HFFc6 (cell line): ENCODE results near the gene TXNRD1. TPM values are rescaled to one million over a fixed set of nuclear protein-coding genes. Genes with fewer than 3 reads are reported as not detected.

Experiments used
- DNase-seq: peaks from one replicate; pipeline ENCODE4 v3.0.0-alpha.2; 2018
- H3K27ac Mint-ChIP-seq: 2 replicates; pipeline ENCODE4 v1.8.0; 2020; ENCODE audit warnings: mild to moderate bottlenecking, mixed read lengths
- H3K27me3 Mint-ChIP-seq: 2 replicates; pipeline ENCODE4 v1.8.0; 2021; ENCODE audit warnings: mild to moderate bottlenecking, moderate library complexity, mixed read lengths; ENCODE audit not compliant: insufficient read depth
- H3K36me3 Mint-ChIP-seq: 2 replicates; pipeline ENCODE4 v1.8.0; 2021; ENCODE audit warnings: low read depth, mixed read lengths
- H3K4me1 Mint-ChIP-seq: 2 replicates; pipeline ENCODE4 v1.8.0; 2020; ENCODE audit warnings: low read depth, mixed read lengths
- H3K4me3 Mint-ChIP-seq: 2 replicates; pipeline ENCODE4 v1.8.0; 2020; ENCODE audit warnings: mild to moderate bottlenecking, moderate library complexity, mixed read lengths
- H3K9me3 Mint-ChIP-seq: 2 replicates; pipeline ENCODE4 v1.8.0; 2020; ENCODE audit warnings: mild to moderate bottlenecking, mixed read lengths
- total RNA-seq, 6 experiments: library from RNA; stranded (reverse); fragmentation: NEBNext Ultra II Directional; extraction: Animal tissue kit (Norgen Biotek cat#: 25700); gene quantifications; 2 replicates in 1 of 6; 3 replicates in 5 of 6; pipeline ENCODE4 v1.2.3, GENCODE V29; 2021
- TF ChIP-seq, protein P1 (sequence below): fragments of 200-600 bp; sonication (generic); IDR thresholded peaks from 2 replicates; pipeline ENCODE4 v1.5.0; 2021; ENCODE audit warnings: antibody characterized with exemption, mild to moderate bottlenecking

TXNRD1 gene
- total RNA-seq, 6 experiments from 2014 or later = 468 to 851 (median 784) TPM

DNA sequence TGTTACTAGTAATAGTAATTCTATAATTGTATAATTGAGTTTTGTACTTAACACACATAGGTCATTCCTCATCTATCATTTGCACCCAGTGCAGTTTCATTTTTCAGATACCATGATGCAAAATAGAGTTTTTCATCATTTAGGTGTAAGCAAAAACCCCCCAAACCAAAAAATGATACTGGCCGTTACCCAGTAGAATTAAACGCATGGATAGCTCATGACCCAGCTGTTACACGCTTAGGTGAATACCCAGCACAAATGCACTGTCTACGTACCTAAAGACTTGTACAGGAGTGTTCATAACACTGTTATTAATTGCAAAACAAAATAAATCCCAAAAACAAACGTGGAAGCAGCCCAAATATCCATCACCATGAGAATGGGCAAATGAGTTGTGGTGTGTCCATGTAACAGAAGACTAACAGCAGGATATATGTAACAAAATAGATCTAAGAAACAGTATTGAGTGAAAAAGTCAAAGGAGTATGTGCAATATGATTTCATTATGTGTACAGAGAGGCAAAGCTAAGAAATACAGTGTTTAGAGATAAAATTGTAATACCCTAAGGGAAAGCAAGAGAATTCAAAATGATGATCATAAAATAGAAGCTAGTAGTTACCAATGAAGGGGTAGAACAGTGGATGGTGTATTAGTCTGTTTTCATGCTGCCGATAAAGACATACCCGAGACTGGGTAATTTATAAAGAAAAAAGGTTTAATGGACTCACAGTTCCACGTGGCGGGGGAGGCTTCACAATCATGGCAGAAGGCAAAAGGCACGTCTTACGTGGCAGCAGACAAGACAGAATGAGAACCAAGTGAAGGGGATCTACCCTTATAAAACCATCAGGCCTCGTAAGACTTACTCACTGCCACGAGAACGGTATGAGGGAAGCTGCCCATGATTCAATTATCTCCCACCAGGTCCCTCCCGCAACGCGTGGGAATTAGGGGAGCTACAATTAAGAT is 137.7 kb downstream of the TXNRD1 start:
- H3K4me3 Mint-ChIP-seq = peak overlapping the region; percentile 2; the same call in 1 of the 2 replicates
- TF ChIP-seq, protein P1, sequence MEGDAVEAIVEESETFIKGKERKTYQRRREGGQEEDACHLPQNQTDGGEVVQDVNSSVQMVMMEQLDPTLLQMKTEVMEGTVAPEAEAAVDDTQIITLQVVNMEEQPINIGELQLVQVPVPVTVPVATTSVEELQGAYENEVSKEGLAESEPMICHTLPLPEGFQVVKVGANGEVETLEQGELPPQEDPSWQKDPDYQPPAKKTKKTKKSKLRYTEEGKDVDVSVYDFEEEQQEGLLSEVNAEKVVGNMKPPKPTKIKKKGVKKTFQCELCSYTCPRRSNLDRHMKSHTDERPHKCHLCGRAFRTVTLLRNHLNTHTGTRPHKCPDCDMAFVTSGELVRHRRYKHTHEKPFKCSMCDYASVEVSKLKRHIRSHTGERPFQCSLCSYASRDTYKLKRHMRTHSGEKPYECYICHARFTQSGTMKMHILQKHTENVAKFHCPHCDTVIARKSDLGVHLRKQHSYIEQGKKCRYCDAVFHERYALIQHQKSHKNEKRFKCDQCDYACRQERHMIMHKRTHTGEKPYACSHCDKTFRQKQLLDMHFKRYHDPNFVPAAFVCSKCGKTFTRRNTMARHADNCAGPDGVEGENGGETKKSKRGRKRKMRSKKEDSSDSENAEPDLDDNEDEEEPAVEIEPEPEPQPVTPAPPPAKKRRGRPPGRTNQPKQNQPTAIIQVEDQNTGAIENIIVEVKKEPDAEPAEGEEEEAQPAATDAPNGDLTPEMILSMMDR = no peak
- H3K4me1 Mint-ChIP-seq = peaks cover 80% of the 10 kb centered on the region
- peaks cover 20% of the 10 kb centered on the region for H3K9me3 Mint-ChIP-seq
- peaks cover 51% of the 10 kb centered on the region for H3K36me3 Mint-ChIP-seq
- DNase-seq = no peak
- H3K27me3 Mint-ChIP-seq = peaks cover 68% of the 10 kb centered on the region
- H3K27ac Mint-ChIP-seq = peak overlapping the region; percentile 62

- Mint-ChIP-seq H3K36me3 (peaks cover 49% of the 10 kb centered on the region), H3K4me1 (peaks cover 71% of the 10 kb centered on the region), H3K27ac (peak overlapping the region; percentile 67), H3K9me3 (peaks cover 27% of the 10 kb centered on the region), H3K27me3 (peaks cover 72% of the 10 kb centered on the region), H3K4me3 (peak overlapping the region; percentile 29; the same call in 1 of the 2 replicates)
- TF ChIP-seq, protein P1 = no peak
- no peak for DNase-seq
Measured at GRCh38 chr12:104354167-104354867, 138.7 kb downstream of the TXNRD1 start.

DNA sequence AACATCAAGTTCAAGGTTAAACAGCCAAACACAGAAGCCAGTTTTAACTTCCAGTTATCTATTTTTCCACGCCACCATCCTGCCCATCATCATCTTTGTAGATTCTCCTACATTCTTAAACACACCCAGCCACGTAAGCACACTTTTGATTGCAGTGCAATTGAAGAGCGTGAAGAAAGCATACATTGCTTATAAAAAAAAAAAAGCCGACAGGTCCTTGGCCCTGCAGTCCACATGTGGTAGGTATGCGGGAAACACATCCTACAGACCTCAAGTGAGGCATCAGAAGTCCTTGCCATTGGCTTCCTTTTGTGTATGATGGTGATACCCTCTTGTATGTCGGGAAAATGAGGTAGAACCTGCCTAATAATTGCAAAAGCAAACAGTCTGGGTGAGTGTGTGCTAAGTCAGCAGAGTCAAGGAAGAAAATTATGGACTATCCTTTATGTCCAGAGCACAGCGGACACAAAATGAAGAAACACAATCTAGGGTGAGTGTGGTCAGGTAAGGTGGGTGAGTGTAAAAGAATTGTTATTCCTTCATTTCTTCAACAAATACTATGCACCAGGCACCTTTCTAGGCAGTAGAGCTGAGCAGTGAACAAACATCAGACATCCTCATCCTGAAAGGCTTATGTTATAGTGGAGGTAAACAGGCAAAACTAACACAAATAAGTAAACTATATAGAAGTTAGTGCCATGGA is 139.4 kb downstream of the TXNRD1 start:
- TF ChIP-seq, protein P1 = no peak
- DNase-seq = no peak
- peaks cover 74% of the 10 kb centered on the region for H3K27me3 Mint-ChIP-seq
- H3K9me3 Mint-ChIP-seq = peaks cover 33% of the 10 kb centered on the region
- H3K4me3 Mint-ChIP-seq = peak overlapping the region; percentile 2; the same call in 1 of the 2 replicates
- H3K36me3 Mint-ChIP-seq = peaks cover 54% of the 10 kb centered on the region
- H3K27ac Mint-ChIP-seq = peak overlapping the region; percentile 67
- H3K4me1 Mint-ChIP-seq = peaks cover 71% of the 10 kb centered on the region

- Mint-ChIP-seq H3K27me3 (peaks cover 74% of the 10 kb centered on the region), H3K9me3 (peaks cover 39% of the 10 kb centered on the region), H3K27ac (peak overlapping the region; percentile 67), H3K4me1 (peaks cover 66% of the 10 kb centered on the region), H3K4me3 (peak overlapping the region; percentile 2; the same call in 1 of the 2 replicates), H3K36me3 (peaks cover 56% of the 10 kb centered on the region)
- TF ChIP-seq, protein P1 = no peak
- DNase-seq = no peak
Measured at GRCh38 chr12:104355630-104356029, 140.1 kb downstream of the TXNRD1 start.
